Measurements from ENCODE around the gene CELA3B. TPM values are rescaled to one million over a fixed set of nuclear protein-coding genes. Genes with fewer than 3 reads are reported as not detected.

Gene CELA3B
- total and polyA plus RNA-seq, 2 of the 8 experiments (the other 6 are each of a cell fraction or from before 2014, with no cell fraction given), result not detected

DNA sequence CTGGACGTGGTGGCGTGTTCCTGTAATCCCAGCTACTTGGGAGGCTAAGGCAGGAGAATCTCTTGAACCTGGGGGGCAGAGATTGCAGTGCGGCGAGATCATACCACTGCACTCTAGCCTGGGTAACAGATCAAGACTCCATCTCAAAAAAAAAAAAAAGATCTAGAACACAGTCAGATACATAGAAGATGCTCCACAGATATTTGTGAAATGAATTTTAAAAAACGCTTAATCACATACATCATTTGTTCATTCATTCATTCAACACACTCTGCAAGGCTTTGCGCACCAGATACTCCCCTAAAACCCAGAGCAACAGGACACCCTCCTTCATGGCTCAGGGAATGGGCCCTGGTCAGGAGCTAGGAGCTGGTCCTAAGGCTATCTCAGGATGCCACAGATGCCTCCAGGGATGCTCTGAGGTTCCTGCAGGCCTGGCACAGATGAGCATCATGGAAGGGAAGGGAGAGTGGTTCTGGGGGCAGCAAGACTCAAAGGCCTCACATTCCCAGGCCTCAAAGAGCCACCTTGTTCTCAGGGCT is 46.1 kb upstream of the CELA3B start (continued):
- TF ChIP-seq GABPA (IDR thresholded peaks at IDR 0.05; ENCODE audit: borderline replicate concordance, insufficient read depth, low read length), result no peak
- no peak for TF ChIP-seq ASH2L (IDR thresholded peaks at IDR 0.05; ENCODE audit: low read length)
- no peak for TF ChIP-seq FOSL1 (IDR thresholded peaks at IDR 0.05; ENCODE audit: insufficient read depth, low read depth, low read length)
- TF ChIP-seq SIX5 (IDR thresholded peaks at IDR 0.05; ENCODE audit: low read depth, low read length), result no peak
- TF ChIP-seq, protein P1, sequence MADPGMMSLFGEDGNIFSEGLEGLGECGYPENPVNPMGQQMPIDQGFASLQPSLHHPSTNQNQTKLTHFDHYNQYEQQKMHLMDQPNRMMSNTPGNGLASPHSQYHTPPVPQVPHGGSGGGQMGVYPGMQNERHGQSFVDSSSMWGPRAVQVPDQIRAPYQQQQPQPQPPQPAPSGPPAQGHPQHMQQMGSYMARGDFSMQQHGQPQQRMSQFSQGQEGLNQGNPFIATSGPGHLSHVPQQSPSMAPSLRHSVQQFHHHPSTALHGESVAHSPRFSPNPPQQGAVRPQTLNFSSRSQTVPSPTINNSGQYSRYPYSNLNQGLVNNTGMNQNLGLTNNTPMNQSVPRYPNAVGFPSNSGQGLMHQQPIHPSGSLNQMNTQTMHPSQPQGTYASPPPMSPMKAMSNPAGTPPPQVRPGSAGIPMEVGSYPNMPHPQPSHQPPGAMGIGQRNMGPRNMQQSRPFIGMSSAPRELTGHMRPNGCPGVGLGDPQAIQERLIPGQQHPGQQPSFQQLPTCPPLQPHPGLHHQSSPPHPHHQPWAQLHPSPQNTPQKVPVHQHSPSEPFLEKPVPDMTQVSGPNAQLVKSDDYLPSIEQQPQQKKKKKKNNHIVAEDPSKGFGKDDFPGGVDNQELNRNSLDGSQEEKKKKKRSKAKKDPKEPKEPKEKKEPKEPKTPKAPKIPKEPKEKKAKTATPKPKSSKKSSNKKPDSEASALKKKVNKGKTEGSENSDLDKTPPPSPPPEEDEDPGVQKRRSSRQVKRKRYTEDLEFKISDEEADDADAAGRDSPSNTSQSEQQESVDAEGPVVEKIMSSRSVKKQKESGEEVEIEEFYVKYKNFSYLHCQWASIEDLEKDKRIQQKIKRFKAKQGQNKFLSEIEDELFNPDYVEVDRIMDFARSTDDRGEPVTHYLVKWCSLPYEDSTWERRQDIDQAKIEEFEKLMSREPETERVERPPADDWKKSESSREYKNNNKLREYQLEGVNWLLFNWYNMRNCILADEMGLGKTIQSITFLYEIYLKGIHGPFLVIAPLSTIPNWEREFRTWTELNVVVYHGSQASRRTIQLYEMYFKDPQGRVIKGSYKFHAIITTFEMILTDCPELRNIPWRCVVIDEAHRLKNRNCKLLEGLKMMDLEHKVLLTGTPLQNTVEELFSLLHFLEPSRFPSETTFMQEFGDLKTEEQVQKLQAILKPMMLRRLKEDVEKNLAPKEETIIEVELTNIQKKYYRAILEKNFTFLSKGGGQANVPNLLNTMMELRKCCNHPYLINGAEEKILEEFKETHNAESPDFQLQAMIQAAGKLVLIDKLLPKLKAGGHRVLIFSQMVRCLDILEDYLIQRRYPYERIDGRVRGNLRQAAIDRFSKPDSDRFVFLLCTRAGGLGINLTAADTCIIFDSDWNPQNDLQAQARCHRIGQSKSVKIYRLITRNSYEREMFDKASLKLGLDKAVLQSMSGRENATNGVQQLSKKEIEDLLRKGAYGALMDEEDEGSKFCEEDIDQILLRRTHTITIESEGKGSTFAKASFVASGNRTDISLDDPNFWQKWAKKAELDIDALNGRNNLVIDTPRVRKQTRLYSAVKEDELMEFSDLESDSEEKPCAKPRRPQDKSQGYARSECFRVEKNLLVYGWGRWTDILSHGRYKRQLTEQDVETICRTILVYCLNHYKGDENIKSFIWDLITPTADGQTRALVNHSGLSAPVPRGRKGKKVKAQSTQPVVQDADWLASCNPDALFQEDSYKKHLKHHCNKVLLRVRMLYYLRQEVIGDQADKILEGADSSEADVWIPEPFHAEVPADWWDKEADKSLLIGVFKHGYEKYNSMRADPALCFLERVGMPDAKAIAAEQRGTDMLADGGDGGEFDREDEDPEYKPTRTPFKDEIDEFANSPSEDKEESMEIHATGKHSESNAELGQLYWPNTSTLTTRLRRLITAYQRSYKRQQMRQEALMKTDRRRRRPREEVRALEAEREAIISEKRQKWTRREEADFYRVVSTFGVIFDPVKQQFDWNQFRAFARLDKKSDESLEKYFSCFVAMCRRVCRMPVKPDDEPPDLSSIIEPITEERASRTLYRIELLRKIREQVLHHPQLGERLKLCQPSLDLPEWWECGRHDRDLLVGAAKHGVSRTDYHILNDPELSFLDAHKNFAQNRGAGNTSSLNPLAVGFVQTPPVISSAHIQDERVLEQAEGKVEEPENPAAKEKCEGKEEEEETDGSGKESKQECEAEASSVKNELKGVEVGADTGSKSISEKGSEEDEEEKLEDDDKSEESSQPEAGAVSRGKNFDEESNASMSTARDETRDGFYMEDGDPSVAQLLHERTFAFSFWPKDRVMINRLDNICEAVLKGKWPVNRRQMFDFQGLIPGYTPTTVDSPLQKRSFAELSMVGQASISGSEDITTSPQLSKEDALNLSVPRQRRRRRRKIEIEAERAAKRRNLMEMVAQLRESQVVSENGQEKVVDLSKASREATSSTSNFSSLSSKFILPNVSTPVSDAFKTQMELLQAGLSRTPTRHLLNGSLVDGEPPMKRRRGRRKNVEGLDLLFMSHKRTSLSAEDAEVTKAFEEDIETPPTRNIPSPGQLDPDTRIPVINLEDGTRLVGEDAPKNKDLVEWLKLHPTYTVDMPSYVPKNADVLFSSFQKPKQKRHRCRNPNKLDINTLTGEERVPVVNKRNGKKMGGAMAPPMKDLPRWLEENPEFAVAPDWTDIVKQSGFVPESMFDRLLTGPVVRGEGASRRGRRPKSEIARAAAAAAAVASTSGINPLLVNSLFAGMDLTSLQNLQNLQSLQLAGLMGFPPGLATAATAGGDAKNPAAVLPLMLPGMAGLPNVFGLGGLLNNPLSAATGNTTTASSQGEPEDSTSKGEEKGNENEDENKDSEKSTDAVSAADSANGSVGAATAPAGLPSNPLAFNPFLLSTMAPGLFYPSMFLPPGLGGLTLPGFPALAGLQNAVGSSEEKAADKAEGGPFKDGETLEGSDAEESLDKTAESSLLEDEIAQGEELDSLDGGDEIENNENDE (IDR thresholded peaks at IDR 0.05; ENCODE audit: insufficient replicate concordance, low read length), result no peak

All from H1 (cell line).